RWPE2 (cell line): ENCODE measurements around the gene SV2B.

Experiments
- ATAC-seq: fragments of 200-7000 bp; cut with Tn5 transposase; 3 replicates; pipeline ENCODE4 v1.9.1; 2021; ENCODE audit warnings: low read depth
- DNase-seq: peaks from one replicate; pipeline ENCODE4 v3.0.0-alpha.2; 2020; ENCODE audit warnings: low spot score
- H3K27ac ChIP-seq: fragments of 450-650 bp; 2 replicates; pipeline ENCODE4 v1.5.1; 2017; ENCODE audit warnings: mild to moderate bottlenecking; ENCODE audit not compliant: poor library complexity, severe bottlenecking
- H3K27me3 ChIP-seq: fragments of 250-450 bp; sonication (Bioruptor Pico); 2 replicates; pipeline ENCODE4 v1.5.1; 2021; ENCODE audit warnings: mild to moderate bottlenecking, moderate library complexity; ENCODE audit not compliant: insufficient read depth, poor library complexity, severe bottlenecking
- H3K36me3 ChIP-seq: fragments of 250-450 bp; sonication (Bioruptor Pico); 2 replicates; pipeline ENCODE4 v1.5.1; 2020; ENCODE audit warnings: low read depth, mild to moderate bottlenecking, moderate library complexity
- H3K4me1 ChIP-seq: fragments of 250-450 bp; sonication (Bioruptor Pico); 2 replicates; pipeline ENCODE4 v1.5.1; 2021; ENCODE audit warnings: mild to moderate bottlenecking, moderate library complexity; ENCODE audit not compliant: insufficient read depth, poor library complexity, severe bottlenecking
- H3K4me3 ChIP-seq: fragments of 250-450 bp; sonication (Bioruptor Pico); 2 replicates; pipeline ENCODE4 v1.5.1; 2021; ENCODE audit warnings: mild to moderate bottlenecking, moderate library complexity; ENCODE audit not compliant: severe bottlenecking
- H3K9me3 ChIP-seq: fragments of 250-450 bp; sonication (Bioruptor Pico); 2 replicates; pipeline ENCODE4 v1.5.1; 2021; ENCODE audit warnings: mild to moderate bottlenecking, moderate library complexity; ENCODE audit not compliant: severe bottlenecking
- TF ChIP-seq, protein P1 (sequence below): fragments of 450-650 bp; IDR thresholded peaks from one replicate; pipeline ENCODE4 v1.5.1; 2017; ENCODE audit warnings: mild to moderate bottlenecking, moderate library complexity; ENCODE audit not compliant: poor library complexity, severe bottlenecking

Gene SV2B

DNA sequence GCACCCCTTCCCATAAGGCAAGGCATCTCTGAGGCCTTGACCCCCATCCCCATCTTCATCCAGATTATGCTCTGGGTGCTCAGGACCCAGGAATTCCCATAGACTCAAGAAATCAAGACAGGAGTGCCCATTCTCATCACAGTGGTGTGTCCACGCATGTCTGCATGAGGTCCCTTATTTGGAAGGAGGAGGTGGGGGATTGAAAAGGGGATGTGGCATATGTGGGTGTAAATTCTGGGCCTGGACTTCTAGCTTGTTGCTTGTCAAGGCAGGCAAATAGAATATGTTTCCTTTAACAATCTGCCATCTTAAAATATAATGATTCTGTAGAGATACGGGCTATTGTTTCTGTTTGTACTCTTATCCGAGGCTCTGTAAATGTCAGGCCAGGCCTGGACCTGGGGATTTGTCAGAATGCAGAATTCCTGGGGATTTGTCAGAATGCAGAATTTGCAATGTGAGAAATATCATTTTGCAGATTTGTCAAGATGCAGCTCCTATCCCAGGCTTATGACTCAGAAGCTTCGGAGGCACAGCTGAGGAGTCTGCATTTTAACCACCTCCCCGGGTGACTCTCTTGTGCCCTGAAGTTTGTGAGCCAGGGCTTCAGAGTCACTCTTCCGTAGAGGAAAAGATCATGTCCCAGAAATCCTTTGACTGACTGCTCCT, 157.8 kb downstream of the SV2B start:
- Histone ChIP-seq H3K9me3 (no peaks in the 10 kb centered on the region), H3K4me1 (no peaks in the 10 kb centered on the region), H3K27me3 (peaks cover 13% of the 10 kb centered on the region), H3K36me3 (no peaks in the 10 kb centered on the region), H3K4me3 (no peak overlapping the region), H3K27ac (no peak overlapping the region)
- ATAC-seq = no peak; the same call in 2 of the 3 replicates
- DNase-seq = no peak
- TF ChIP-seq, protein P1, sequence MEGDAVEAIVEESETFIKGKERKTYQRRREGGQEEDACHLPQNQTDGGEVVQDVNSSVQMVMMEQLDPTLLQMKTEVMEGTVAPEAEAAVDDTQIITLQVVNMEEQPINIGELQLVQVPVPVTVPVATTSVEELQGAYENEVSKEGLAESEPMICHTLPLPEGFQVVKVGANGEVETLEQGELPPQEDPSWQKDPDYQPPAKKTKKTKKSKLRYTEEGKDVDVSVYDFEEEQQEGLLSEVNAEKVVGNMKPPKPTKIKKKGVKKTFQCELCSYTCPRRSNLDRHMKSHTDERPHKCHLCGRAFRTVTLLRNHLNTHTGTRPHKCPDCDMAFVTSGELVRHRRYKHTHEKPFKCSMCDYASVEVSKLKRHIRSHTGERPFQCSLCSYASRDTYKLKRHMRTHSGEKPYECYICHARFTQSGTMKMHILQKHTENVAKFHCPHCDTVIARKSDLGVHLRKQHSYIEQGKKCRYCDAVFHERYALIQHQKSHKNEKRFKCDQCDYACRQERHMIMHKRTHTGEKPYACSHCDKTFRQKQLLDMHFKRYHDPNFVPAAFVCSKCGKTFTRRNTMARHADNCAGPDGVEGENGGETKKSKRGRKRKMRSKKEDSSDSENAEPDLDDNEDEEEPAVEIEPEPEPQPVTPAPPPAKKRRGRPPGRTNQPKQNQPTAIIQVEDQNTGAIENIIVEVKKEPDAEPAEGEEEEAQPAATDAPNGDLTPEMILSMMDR = no peak

DNA sequence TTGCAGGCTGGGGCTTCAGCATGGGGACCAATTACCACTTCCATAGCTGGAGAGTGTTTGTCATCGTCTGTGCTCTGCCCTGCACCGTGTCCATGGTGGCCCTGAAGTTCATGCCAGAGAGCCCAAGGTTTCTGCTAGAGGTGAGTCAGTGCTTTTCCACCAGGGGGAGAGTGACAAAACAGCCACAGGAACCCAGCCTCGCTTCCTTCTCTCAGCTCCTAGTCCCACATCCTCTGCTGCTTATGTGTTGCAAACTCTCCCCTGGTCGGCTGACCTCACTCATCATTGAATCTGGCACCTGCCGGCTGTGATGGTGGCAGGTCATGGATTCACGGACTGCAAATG, 158.3 kb downstream of the SV2B start:
- no peaks in the 10 kb centered on the region for H3K9me3 ChIP-seq
- no peak overlapping the region for H3K4me3 ChIP-seq
- peaks cover 13% of the 10 kb centered on the region for H3K27me3 ChIP-seq
- peak; percentile 41; the same call in 2 of the 3 replicates for ATAC-seq
- TF ChIP-seq, protein P1 = no peak
- no peak for DNase-seq
- H3K27ac ChIP-seq = no peak overlapping the region
- no peaks in the 10 kb centered on the region for H3K36me3 ChIP-seq
- no peaks in the 10 kb centered on the region for H3K4me1 ChIP-seq

DNA sequence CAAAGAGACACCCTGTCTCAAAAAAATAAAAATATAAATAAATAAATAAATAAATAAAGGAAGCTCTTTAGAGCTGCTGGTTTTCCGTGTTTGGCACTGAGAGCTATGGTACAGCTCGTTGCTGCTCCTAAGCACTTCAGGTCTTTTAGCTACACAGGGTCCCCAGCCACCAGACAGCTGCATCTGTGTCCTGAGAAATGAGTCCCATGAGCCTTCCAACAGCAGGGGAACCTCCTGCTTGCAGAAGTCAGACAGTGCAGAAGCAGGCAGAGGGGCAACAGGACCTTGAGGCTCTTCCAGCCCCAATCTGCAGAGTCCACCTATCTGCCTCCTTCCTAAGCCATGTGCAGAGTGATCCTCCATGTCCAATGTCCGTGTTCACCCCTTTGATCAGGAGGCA, 159.0 kb downstream of the SV2B start:
- no peak overlapping the region for H3K27ac ChIP-seq
- ATAC-seq = no peak
- no peak for DNase-seq
- H3K36me3 ChIP-seq = no peaks in the 10 kb centered on the region
- peaks cover 13% of the 10 kb centered on the region for H3K27me3 ChIP-seq
- TF ChIP-seq, protein P1 = no peak
- H3K4me1 ChIP-seq = peaks cover 4% of the 10 kb centered on the region
- no peak overlapping the region for H3K4me3 ChIP-seq
- no peaks in the 10 kb centered on the region for H3K9me3 ChIP-seq

DNA sequence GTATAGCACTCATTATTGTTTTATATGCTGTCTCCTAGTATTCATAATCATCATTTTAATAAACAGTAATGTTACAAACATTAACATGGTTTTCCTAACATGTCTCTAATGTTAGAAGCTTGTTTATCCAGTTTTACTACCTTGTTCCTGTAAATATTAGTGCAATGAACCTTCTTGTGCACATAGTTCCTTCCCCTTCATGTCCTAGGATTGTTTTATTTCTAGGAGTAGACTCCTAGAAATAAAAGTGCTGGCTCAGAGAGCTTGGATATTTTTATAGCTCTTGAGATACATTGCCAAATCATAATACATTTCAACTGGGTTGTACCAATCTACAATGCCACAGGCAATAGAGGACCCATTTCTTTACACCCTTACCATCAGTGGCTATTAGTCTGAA, 161.3 kb downstream of the SV2B start:
- H3K36me3 ChIP-seq = no peaks in the 10 kb centered on the region
- TF ChIP-seq, protein P1 = no peak
- ATAC-seq (no peak), DNase-seq (no peak)
- H3K27me3 ChIP-seq = peaks cover 4% of the 10 kb centered on the region
- no peak overlapping the region for H3K27ac ChIP-seq
- H3K4me3 ChIP-seq = no peak overlapping the region
- peaks cover 8% of the 10 kb centered on the region for H3K4me1 ChIP-seq
- no peaks in the 10 kb centered on the region for H3K9me3 ChIP-seq
